ENCODE data around the gene ZNF76. TPM values are rescaled to one million over a fixed set of nuclear protein-coding genes. Genes with fewer than 3 reads are reported as not detected.
A peak's percentile ranks its signal among the peaks of the same experiment; 100 is the strongest.

The ZNF76 gene
- 19.7 and 22.4 TPM in 2 replicates for polyA plus RNA-seq (2012; rRNA removed)
- 6.5 and 10.7 TPM in 2 replicates for polyA plus RNA-seq (2012; cell fraction: cytosol; rRNA removed)
- 88.9 and 102 TPM in 2 replicates for polyA plus RNA-seq (2012; cell fraction: nucleus; rRNA removed)

DNA sequence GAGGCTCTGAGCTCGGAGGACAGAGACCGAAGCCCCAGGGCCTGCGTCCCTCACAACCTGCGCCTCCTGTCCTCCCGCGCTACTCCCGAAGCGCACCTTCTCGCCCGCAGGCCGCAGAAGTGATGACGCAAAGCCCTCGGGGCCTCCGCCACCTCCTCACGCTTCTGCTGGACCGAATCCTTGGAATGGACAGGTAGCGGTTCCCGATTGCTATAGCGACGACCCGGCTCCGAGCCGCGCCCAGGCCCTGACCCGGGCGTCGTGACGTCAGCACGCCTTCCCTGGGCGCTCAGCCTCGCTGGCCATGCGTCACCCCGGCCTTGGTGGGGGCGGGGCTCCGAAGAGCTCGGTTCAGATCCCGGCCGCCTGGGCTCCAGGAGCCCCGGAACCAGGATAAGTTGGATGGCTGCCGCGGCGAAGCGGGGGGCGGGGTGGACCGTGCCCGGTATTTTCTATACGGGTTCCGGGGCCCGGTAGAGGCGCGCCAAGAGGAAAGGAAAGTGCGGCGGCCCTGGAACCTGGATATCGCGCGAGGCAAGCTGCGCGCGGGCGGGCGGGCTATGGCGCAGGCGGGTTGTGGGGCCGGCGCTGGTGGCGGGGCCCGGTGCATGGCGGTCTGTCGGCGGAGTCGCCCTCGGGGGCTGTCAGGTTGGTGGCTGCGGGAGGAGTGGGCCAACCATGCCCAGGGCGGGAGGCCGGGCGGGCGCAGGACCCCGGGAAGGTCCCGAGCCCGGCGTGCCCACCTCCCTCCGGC lies at the start of gene ZNF76:
ZNF76 (plus strand) TSS at position 542 of the 754 bp plus-strand sequence. CDS start 21,417 bp downstream, outside the sequence.
- H3K9me3 ChIP-seq = no peaks in the 10 kb centered on the region
- peak within 1 kb of the TSS; percentile 79 to 88 for H3K27ac ChIP-seq (ENCODE audit: low read depth in 2 of 2, low read length in 1 of 2)
- no peaks in the 10 kb centered on the region for H4K20me1 ChIP-seq (ENCODE audit: insufficient read depth)
- whole genome bisulfite sequencing (ENCODE audit: low lambda C conversion rate) = 0% methylated on average over 10 of the region's 82 CpGs
- H3K4me3 ChIP-seq (ENCODE audit: low read depth in 2 of 2, low read length in 1 of 2) = peak within 1 kb of the TSS; percentile 80 to 95
- H3K79me2 ChIP-seq (ENCODE audit: insufficient read depth) = peaks cover 54% of the 10 kb centered on the region
- peak within 1 kb of the TSS; percentile 81 for H2AFZ ChIP-seq (ENCODE audit: low read depth)
- no peaks in the 10 kb centered on the region for H3K27me3 ChIP-seq (ENCODE audit: insufficient read depth)
- ChIA-PET CTCF (interaction anchor here (0.8 to 5.9 kb wide), 6 partner anchors 13 to 160 kb away, joined by 3 to 54 read pairs (median 4); no protein-coding TSS in a partner anchor), POLR2A (interaction anchor here (0.5 to 1.6 kb wide), 6 partner anchors 8 to 467 kb away, joined by 3 to 6 read pairs (median 4); partner anchors contain the start of gene BLTP3A)
- peaks cover 0 to 6% of the 10 kb centered on the region in 2 experiments for H3K36me3 ChIP-seq (replicated peaks in 1 of 2; ENCODE audit: control insufficient read depth in 1 of 2, insufficient read depth in 2 of 2, low read length in 1 of 2)
- peaks cover 14% of the 10 kb centered on the region for H3F3A ChIP-seq (replicated peaks; ENCODE audit: insufficient read depth)
- H3K4me2 ChIP-seq = peak within 1 kb of the TSS; percentile 87
- H3K9ac ChIP-seq = peak within 1 kb of the TSS; percentile 77
- no peaks in the 10 kb centered on the region for H3K9me2 ChIP-seq
- peaks cover 13 to 14% of the 10 kb centered on the region in 2 experiments; a peak in 3 of 4 replicates for H3K4me1 ChIP-seq (ENCODE audit: control insufficient read depth in 1 of 2, insufficient read depth in 2 of 2, low read depth in 1 of 2, low read length in 1 of 2)
- DNase-seq = peak; percentile 99
- TF ChIP-seq FOXM1 (IDR thresholded peaks at IDR 0.05; ENCODE audit: low read depth) (peak; percentile 75; the same call in 1 of the 2 replicates), ELF1 (IDR thresholded peaks at IDR 0.05) (peak; percentile 65; the same call in 1 of the 2 replicates), EP300 (IDR thresholded peaks at IDR 0.05; ENCODE audit: borderline replicate concordance in 1 of 2, low read depth in 1 of 2, low read length in 1 of 2) (peak; percentile 35 to 70; a peak in 2 of 4 replicates), RAD21 (IDR thresholded peaks at IDR 0.05; ENCODE audit: low read length) (no peak), CTCF (IDR thresholded peaks at IDR 0.05) (no peak), EZH2phosphoT487 (IDR thresholded peaks at IDR 0.05; ENCODE audit: borderline replicate concordance, low read depth) (no peak), SMC3 (IDR thresholded peaks at IDR 0.05; ENCODE audit: low read depth, low read length) (no peak), RCOR1 (IDR thresholded peaks at IDR 0.05; ENCODE audit: low read length) (no peak; the same call in 1 of the 2 replicates), PBX3 (IDR thresholded peaks at IDR 0.05) (peak; percentile 38; the same call in 1 of the 2 replicates), GABPA (IDR thresholded peaks at IDR 0.05; ENCODE audit: low read depth) (peak; percentile 40; the same call in 1 of the 2 replicates), REST (IDR thresholded peaks at IDR 0.05; ENCODE audit: low read depth, low read length) (no peak), FOSL2 (IDR thresholded peaks at IDR 0.05; ENCODE audit: borderline replicate concordance, low read depth) (peak; percentile 58), RFX5 (IDR thresholded peaks at IDR 0.05; ENCODE audit: low read length) (peak; percentile 66), FOXJ3 (CRISPR knock-in tag; IDR thresholded peaks at IDR 0.05) (no peak), USF2 (IDR thresholded peaks at IDR 0.05; ENCODE audit: borderline replicate concordance, low read depth, low read length) (no peak), IRF3 (IDR thresholded peaks at IDR 0.05; ENCODE audit: low read depth, low read length) (no peak), CHD2 (IDR thresholded peaks at IDR 0.05; ENCODE audit: low read length, partially characterized antibody) (peak; percentile 96), POLR2AphosphoS5 (IDR thresholded peaks at IDR 0.05; ENCODE audit: low read depth, low read length) (peak; percentile 29), SIN3A (IDR thresholded peaks at IDR 0.05; ENCODE audit: borderline replicate concordance, low read depth, low read length) (no peak; the same call in 1 of the 2 replicates), TAF1 (IDR thresholded peaks at IDR 0.05; ENCODE audit: borderline replicate concordance, low read depth, low read length) (peak; percentile 71)

Measured in SK-N-SH (cell line).